HEK293 (cell line): ENCODE results near the gene MAL.

ENCODE experiments used
- CTCF ChIA-PET: fragments of 350-600 bp; formaldehyde crosslinking; extraction: SDS; loops from one replicate; lab custom pipeline; 2021; ENCODE audit warnings: antibody characterized with exemption; lab: Yijun Ruan, JAX
- POLR2A ChIA-PET: fragments of 300-600 bp; formaldehyde crosslinking; extraction: SDS; loops from one replicate; lab custom pipeline; 2020; ENCODE audit warnings: antibody characterized with exemption, inconsistent platforms; lab: Yijun Ruan, JAX
- H3K27ac ChIP-seq: fragments of 200-500 bp; sonication (Bioruptor generic); 2 replicates; pipeline ENCODE4 v1.5.1; 2014; ENCODE audit warnings: low read depth, low read length, control low read depth, inconsistent platforms; ENCODE audit errors: extremely low read depth
- H3K36me3 ChIP-seq, 2 experiments: fragments of 200-500 bp in 1 of 2; sonication (Bioruptor generic) in 1 of 2; 1 replicate in 1 of 2; 2 replicates in 1 of 2; pipeline ENCODE4 v1.5.1; 2014 to 2017; ENCODE audit warnings: inconsistent platforms in 2 of 2, low read length in 2 of 2; ENCODE audit not compliant: control insufficient read depth in 2 of 2, insufficient read depth in 1 of 2
- H3K4me1 ChIP-seq: fragments of 200-500 bp; sonication (Bioruptor generic); 2 replicates; pipeline ENCODE4 v1.5.1; 2014; ENCODE audit warnings: mild to moderate bottlenecking, low read length, inconsistent platforms; ENCODE audit not compliant: control insufficient read depth, insufficient read depth
- H3K4me3 ChIP-seq: 2 replicates; pipeline ENCODE4 v1.5.1; 2011; ENCODE audit warnings: low read depth, mild to moderate bottlenecking, control low read depth, low read length, moderate library complexity
- H3K9me3 ChIP-seq: fragments of 200-500 bp; sonication (Bioruptor generic); 2 replicates; pipeline ENCODE4 v1.5.1; 2014; ENCODE audit warnings: low read depth, low read length, inconsistent platforms; ENCODE audit not compliant: control insufficient read depth, insufficient read depth
- GLIS2 ChIP-seq: fragments of 450-650 bp; formaldehyde crosslinking; IDR thresholded peaks from 2 replicates; pipeline ENCODE4 v1.5.1; 2016; ENCODE audit warnings: missing biosample characterization, missing genetic modification characterization
- PRDM1 ChIP-seq: fragments of 450-650 bp; formaldehyde crosslinking; IDR thresholded peaks from 2 replicates; pipeline ENCODE4; 2016; ENCODE audit warnings: missing biosample characterization, missing genetic modification characterization
- SALL2 ChIP-seq: fragments of 450-650 bp; formaldehyde crosslinking; IDR thresholded peaks from 2 replicates; pipeline ENCODE4 v1.5.0; 2017; ENCODE audit warnings: missing biosample characterization, mild to moderate bottlenecking, missing genetic modification characterization, borderline replicate concordance
- SCRT2 ChIP-seq: fragments of 450-650 bp; formaldehyde crosslinking; IDR thresholded peaks from 2 replicates; pipeline ENCODE4 v1.5.1; 2016; ENCODE audit warnings: missing biosample characterization, missing genetic modification characterization
- ZNF211 ChIP-seq: fragments of 450-650 bp; formaldehyde crosslinking; IDR thresholded peaks from 2 replicates; pipeline ENCODE4 v1.5.1; 2016; ENCODE audit warnings: low read depth, missing biosample characterization, missing genetic modification characterization
- ZNF366 ChIP-seq: fragments of 450-650 bp; formaldehyde crosslinking; conservative IDR thresholded peaks from 2 replicates; pipeline ENCODE4 v1.5.1; 2016; ENCODE audit warnings: missing biosample characterization, missing genetic modification characterization
- ZNF529 ChIP-seq: fragments of 450-650 bp; formaldehyde crosslinking; IDR thresholded peaks from 2 replicates; pipeline ENCODE4 v1.5.1; 2017; ENCODE audit warnings: missing genetic modification characterization, missing biosample characterization; ENCODE audit not compliant: insufficient replicate concordance
- ZNF571 ChIP-seq: fragments of 450-650 bp; formaldehyde crosslinking; IDR thresholded peaks from 2 replicates; pipeline ENCODE4 v1.5.0; 2017; ENCODE audit warnings: missing biosample characterization, missing genetic modification characterization
- ZNF596 ChIP-seq: fragments of 450-650 bp; IDR thresholded peaks from 2 replicates; pipeline ENCODE4 v1.5.0; 2018; ENCODE audit warnings: missing biosample characterization, mild to moderate bottlenecking, missing genetic modification characterization, moderate library complexity
- ZSCAN30 ChIP-seq: fragments of 450-650 bp; IDR thresholded peaks from 2 replicates; pipeline ENCODE4 v1.5.1; 2018; ENCODE audit warnings: missing biosample characterization, mild to moderate bottlenecking, missing genetic modification characterization, moderate library complexity
- TF ChIP-seq, protein P1 (sequence below): fragments of 450-650 bp; formaldehyde crosslinking; IDR thresholded peaks from 2 replicates; pipeline ENCODE4 v1.5.1; 2016; ENCODE audit warnings: missing biosample characterization, missing genetic modification characterization
- TF ChIP-seq, protein P2 (sequence below): fragments of 450-650 bp; formaldehyde crosslinking; IDR thresholded peaks from 2 replicates; pipeline ENCODE4 v1.5.1; 2016; ENCODE audit warnings: missing biosample characterization, missing genetic modification characterization, low read depth
- TF ChIP-seq, protein P3 (sequence below): fragments of 450-650 bp; formaldehyde crosslinking; IDR thresholded peaks from 2 replicates; pipeline ENCODE4 v1.5.1; 2017; ENCODE audit warnings: missing biosample characterization, missing genetic modification characterization
- TF ChIP-seq, protein P4 (sequence below): fragments of 450-650 bp; formaldehyde crosslinking; IDR thresholded peaks from 2 replicates; pipeline ENCODE4; 2016; ENCODE audit warnings: missing biosample characterization, missing genetic modification characterization
- TF ChIP-seq, protein P5 (sequence below): fragments of 450-650 bp; formaldehyde crosslinking; IDR thresholded peaks from 2 replicates; pipeline ENCODE4 v1.5.1; 2016; ENCODE audit warnings: missing biosample characterization, missing genetic modification characterization
- TF ChIP-seq, protein P6 (sequence below): fragments of 450-650 bp; IDR thresholded peaks from 2 replicates; pipeline ENCODE4 v1.5.1; 2018; ENCODE audit warnings: missing biosample characterization, mild to moderate bottlenecking, missing genetic modification characterization

Gene MAL

DNA sequence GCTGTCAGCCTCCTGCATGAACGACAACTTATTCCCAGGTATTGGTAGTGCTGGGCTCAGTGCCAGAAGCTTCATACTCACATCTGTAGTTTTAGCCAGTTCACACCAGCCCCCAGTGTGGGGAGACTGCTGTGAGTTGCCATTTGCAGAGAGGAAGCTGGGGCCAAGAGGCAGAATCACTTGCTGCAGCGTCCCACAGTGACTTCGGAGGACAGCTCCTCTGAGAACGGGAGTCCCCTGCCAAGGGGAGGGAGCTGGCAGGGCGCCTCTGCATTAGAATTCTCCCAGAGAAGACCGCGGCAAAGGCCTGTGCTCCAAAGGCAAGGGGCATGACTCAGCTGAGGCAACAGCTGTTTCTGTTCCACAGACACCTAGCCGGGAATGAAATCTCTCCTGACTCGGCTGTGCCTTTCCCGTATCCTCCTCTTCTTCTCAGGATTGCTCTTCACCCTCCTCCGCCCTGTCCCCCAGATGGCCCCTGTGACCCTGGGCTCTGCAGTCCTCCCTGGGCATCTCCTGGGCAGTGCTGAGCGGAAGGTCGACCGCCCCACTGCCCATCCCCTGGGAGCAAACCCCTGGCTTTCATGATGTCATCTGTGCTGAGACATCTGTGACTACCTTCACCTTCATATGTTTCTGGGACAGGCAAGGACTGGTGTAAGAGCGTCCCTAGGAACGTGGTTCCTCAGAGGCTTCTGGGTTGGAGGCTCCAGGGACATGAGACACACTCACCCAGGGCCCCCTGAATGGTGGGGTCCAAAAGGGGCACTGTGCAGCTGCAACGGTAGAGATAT lies 18.0 kb downstream of the MAL start:
- no peaks in the 10 kb centered on the region for H3K9me3 ChIP-seq
- CTCF ChIA-PET = interaction anchor here (0.6 to 3.2 kb wide), 6 partner anchors 10 to 57 kb away, joined by 3 to 13 read pairs (median 8); no protein-coding TSS in a partner anchor
- POLR2A ChIA-PET = no interaction called here
- TF ChIP-seq SCRT2 (tag by site-specific recombination) (peak; percentile 62; the same call in 1 of the 2 replicates), GLIS2 (tag by site-specific recombination) (no peak), ZNF529 (no peak)
- TF ChIP-seq, protein P1, sequence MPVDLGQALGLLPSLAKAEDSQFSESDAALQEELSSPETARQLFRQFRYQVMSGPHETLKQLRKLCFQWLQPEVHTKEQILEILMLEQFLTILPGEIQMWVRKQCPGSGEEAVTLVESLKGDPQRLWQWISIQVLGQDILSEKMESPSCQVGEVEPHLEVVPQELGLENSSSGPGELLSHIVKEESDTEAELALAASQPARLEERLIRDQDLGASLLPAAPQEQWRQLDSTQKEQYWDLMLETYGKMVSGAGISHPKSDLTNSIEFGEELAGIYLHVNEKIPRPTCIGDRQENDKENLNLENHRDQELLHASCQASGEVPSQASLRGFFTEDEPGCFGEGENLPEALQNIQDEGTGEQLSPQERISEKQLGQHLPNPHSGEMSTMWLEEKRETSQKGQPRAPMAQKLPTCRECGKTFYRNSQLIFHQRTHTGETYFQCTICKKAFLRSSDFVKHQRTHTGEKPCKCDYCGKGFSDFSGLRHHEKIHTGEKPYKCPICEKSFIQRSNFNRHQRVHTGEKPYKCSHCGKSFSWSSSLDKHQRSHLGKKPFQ (tag by site-specific recombination) = peak; percentile 76
- TF ChIP-seq, all 188 proteins: peak for 2
- H3K4me1 ChIP-seq = no peaks in the 10 kb centered on the region
- H3K36me3 ChIP-seq = no peaks in the 10 kb centered on the region
- no peak overlapping the region for H3K27ac ChIP-seq
- H3K4me3 ChIP-seq = no peak overlapping the region

DNA sequence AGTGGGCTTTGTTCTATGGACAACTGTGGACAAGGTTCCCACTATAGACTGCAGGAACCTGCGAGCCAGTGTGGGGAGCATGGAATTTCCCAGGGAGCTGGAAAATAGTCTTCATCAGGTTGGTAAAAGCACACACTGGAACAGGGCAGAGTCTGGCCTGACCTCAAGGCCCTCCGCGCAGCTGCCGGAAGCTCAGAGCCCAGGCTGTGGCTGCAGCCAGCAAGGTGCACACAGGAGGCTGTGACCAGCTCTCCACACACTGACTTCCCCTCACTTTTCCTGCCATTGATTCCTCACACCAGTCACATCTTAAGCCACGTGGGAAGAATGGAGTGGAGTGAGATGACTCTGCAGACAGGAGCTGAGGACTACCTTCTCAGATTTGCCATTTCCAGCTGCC lies 19.1 kb downstream of the MAL start:
- CTCF ChIA-PET = interaction anchor here (0.6 to 3.2 kb wide), 4 partner anchors 9 to 1094 kb away, joined by 3 to 13 read pairs (median 6); no protein-coding TSS in a partner anchor
- Histone ChIP-seq H3K4me1 (no peaks in the 10 kb centered on the region), H3K27ac (no peak overlapping the region), H3K9me3 (no peaks in the 10 kb centered on the region)
- POLR2A ChIA-PET = no interaction called here
- TF ChIP-seq ZNF571 (tag by site-specific recombination) (no peak), ZNF211 (tag by site-specific recombination) (no peak), ZSCAN30 (tag by site-specific recombination) (no peak)
- TF ChIP-seq, protein P2, sequence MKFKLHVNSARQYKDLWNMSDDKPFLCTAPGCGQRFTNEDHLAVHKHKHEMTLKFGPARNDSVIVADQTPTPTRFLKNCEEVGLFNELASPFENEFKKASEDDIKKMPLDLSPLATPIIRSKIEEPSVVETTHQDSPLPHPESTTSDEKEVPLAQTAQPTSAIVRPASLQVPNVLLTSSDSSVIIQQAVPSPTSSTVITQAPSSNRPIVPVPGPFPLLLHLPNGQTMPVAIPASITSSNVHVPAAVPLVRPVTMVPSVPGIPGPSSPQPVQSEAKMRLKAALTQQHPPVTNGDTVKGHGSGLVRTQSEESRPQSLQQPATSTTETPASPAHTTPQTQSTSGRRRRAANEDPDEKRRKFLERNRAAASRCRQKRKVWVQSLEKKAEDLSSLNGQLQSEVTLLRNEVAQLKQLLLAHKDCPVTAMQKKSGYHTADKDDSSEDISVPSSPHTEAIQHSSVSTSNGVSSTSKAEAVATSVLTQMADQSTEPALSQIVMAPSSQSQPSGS = no peak
- TF ChIP-seq, protein P3, sequence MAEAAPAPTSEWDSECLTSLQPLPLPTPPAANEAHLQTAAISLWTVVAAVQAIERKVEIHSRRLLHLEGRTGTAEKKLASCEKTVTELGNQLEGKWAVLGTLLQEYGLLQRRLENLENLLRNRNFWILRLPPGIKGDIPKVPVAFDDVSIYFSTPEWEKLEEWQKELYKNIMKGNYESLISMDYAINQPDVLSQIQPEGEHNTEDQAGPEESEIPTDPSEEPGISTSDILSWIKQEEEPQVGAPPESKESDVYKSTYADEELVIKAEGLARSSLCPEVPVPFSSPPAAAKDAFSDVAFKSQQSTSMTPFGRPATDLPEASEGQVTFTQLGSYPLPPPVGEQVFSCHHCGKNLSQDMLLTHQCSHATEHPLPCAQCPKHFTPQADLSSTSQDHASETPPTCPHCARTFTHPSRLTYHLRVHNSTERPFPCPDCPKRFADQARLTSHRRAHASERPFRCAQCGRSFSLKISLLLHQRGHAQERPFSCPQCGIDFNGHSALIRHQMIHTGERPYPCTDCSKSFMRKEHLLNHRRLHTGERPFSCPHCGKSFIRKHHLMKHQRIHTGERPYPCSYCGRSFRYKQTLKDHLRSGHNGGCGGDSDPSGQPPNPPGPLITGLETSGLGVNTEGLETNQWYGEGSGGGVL (tag by site-specific recombination) = no peak
- TF ChIP-seq, protein P4, sequence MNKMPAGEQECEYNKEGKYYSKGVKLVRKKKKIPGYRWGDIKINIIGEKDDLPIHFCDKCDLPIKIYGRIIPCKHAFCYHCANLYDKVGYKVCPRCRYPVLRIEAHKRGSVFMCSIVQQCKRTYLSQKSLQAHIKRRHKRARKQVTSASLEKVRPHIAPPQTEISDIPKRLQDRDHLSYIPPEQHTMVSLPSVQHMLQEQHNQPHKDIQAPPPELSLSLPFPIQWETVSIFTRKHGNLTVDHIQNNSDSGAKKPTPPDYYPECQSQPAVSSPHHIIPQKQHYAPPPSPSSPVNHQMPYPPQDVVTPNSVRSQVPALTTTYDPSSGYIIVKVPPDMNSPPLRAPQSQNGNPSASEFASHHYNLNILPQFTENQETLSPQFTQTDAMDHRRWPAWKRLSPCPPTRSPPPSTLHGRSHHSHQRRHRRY (tag by site-specific recombination) = no peak
- TF ChIP-seq, all 188 proteins: peak for 0
- H3K36me3 ChIP-seq = no peaks in the 10 kb centered on the region
- no peak overlapping the region for H3K4me3 ChIP-seq

DNA sequence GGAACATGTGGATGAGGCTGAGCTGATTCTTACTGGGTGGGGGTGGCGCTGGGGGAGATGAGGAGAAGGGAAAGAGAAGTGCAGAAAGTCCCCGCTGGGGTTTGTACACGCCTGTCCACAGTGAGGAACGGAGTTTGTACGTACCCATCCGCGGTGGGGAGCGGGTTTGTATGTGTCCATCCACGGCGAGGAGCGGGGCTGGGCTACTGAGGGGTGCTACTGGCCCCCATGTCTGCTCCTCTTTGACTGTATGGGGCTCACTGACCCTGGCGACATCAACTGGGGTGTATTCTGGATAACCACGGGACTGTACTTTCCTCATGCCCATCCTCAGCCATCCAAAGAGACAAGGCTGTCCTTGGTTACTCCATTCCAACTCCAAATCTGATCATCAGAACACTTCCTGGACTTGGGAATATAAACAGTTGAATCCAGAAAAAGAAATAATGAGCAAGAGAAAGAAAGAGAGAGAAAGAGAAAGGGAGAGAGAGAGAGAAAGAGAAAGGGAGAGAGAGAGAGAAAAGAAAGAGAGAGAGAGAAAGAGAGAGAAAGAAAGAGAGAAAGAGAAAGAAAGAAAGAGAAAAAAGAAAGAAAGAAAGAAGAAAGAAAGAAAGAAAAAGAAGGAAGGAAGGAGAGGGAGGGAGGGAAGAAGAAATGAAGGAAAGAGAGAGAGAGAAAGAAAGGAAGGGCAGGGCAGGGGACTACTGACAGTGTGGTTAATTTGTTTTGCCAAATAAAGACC lies 21.0 kb downstream of the MAL start:
- no peak overlapping the region for H3K27ac ChIP-seq
- POLR2A ChIA-PET = no interaction called here
- TF ChIP-seq, protein P5, sequence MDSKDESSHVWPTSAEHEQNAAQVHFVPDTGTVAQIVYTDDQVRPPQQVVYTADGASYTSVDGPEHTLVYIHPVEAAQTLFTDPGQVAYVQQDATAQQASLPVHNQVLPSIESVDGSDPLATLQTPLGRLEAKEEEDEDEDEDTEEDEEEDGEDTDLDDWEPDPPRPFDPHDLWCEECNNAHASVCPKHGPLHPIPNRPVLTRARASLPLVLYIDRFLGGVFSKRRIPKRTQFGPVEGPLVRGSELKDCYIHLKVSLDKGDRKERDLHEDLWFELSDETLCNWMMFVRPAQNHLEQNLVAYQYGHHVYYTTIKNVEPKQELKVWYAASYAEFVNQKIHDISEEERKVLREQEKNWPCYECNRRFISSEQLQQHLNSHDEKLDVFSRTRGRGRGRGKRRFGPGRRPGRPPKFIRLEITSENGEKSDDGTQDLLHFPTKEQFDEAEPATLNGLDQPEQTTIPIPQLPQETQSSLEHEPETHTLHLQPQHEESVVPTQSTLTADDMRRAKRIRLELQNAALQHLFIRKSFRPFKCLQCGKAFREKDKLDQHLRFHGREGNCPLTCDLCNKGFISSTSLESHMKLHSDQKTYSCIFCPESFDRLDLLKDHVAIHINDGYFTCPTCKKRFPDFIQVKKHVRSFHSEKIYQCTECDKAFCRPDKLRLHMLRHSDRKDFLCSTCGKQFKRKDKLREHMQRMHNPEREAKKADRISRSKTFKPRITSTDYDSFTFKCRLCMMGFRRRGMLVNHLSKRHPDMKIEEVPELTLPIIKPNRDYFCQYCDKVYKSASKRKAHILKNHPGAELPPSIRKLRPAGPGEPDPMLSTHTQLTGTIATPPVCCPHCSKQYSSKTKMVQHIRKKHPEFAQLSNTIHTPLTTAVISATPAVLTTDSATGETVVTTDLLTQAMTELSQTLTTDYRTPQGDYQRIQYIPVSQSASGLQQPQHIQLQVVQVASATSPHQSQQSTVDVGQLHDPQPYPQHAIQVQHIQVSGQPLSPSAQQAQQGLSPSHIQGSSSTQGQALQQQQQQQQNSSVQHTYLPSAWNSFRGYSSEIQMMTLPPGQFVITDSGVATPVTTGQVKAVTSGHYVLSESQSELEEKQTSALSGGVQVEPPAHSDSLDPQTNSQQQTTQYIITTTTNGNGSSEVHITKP = no peak
- TF ChIP-seq ZNF366 (tag by site-specific recombination) (peak; percentile 79), PRDM1 (tag by site-specific recombination) (peak; percentile 86), SALL2 (tag by site-specific recombination) (no peak), ZNF596 (tag by site-specific recombination) (0 out of 2 replicates have a peak, but pooled peaks have one; percentile 18)
- TF ChIP-seq, protein P6, sequence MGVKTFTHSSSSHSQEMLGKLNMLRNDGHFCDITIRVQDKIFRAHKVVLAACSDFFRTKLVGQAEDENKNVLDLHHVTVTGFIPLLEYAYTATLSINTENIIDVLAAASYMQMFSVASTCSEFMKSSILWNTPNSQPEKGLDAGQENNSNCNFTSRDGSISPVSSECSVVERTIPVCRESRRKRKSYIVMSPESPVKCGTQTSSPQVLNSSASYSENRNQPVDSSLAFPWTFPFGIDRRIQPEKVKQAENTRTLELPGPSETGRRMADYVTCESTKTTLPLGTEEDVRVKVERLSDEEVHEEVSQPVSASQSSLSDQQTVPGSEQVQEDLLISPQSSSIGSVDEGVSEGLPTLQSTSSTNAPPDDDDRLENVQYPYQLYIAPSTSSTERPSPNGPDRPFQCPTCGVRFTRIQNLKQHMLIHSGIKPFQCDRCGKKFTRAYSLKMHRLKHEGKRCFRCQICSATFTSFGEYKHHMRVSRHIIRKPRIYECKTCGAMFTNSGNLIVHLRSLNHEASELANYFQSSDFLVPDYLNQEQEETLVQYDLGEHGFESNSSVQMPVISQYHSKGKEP = no peak
- H3K9me3 ChIP-seq = no peaks in the 10 kb centered on the region
- H3K4me3 ChIP-seq = no peak overlapping the region
- CTCF ChIA-PET = no interaction called here
- H3K36me3 ChIP-seq = no peaks in the 10 kb centered on the region
- H3K4me1 ChIP-seq = no peaks in the 10 kb centered on the region
